Stimulated activated CD8-positive, alpha-beta memory T cell treated with anti-CD3 and anti-CD28 coated beads, Interleukin-4, amount 100 ng/mL, for 48 hours (primary cell): ENCODE measurements around the gene CH25H.
"Not testable (repeated sequence)": the region's sequence is repeated elsewhere in the genome, so short reads cannot be mapped to it uniquely, and the experiment has no call there.

Experiments
- DNase-seq: peaks from one replicate; pipeline ENCODE4 v3.0.0-alpha.2; 2020

Gene CH25H

GRCh38 chr10:89189211-89189734 is 17.8 kb downstream of the CH25H start:
- DNase-seq: no peak

GRCh38 chr10:89185658-89186057 is 21.5 kb downstream of the CH25H start:
- DNase-seq: no peak

GRCh38 chr10:89184638-89185037 is 22.5 kb downstream of the CH25H start:
- no peak for DNase-seq

GRCh38 chr10:89183571-89183970 is 23.5 kb downstream of the CH25H start:
- DNase-seq: no peak

- DNase-seq: no peak
Observed at GRCh38 chr10:89182894-89183293, 24.2 kb downstream of the CH25H start.

GRCh38 chr10:89175816-89176215 is 31.3 kb downstream of the CH25H start:
- no peak for DNase-seq

- DNase-seq: no peak
Observed at GRCh38 chr10:89173075-89173474, 34.0 kb downstream of the CH25H start.

GRCh38 chr10:89171996-89172395 is 35.1 kb downstream of the CH25H start:
- DNase-seq: no peak

GRCh38 chr10:89171263-89171872 is 35.7 kb downstream of the CH25H start:
- no peak for DNase-seq

GRCh38 chr10:89168354-89168900 is 38.7 kb downstream of the CH25H start:
- not testable (repeated sequence) for DNase-seq

- no peak for DNase-seq
Observed at GRCh38 chr10:89167915-89168314, 39.2 kb downstream of the CH25H start.

- no peak for DNase-seq
Observed at GRCh38 chr10:89165923-89166322, 41.2 kb downstream of the CH25H start.

- DNase-seq: no peak
Observed at GRCh38 chr10:89164920-89165319, 42.2 kb downstream of the CH25H start.

GRCh38 chr10:89164080-89164479 is 43.0 kb downstream of the CH25H start:
- DNase-seq: no peak

GRCh38 chr10:89163265-89163995 is 43.7 kb downstream of the CH25H start:
- peak; percentile 60 for DNase-seq

- no peak for DNase-seq
Observed at GRCh38 chr10:89162596-89162995, 44.5 kb downstream of the CH25H start.

GRCh38 chr10:89160339-89160738 is 46.8 kb downstream of the CH25H start:
- DNase-seq: no peak

GRCh38 chr10:89159761-89160160 is 47.4 kb downstream of the CH25H start:
- no peak for DNase-seq

- no peak for DNase-seq
Observed at GRCh38 chr10:89159316-89159715, 47.8 kb downstream of the CH25H start.

- no peak for DNase-seq
Observed at GRCh38 chr10:89158446-89158845, 48.7 kb downstream of the CH25H start.

- DNase-seq: no peak
Observed at GRCh38 chr10:89156161-89156835, 50.8 kb downstream of the CH25H start.
